ENCODE measurements around the gene CTXN1.

DNA sequence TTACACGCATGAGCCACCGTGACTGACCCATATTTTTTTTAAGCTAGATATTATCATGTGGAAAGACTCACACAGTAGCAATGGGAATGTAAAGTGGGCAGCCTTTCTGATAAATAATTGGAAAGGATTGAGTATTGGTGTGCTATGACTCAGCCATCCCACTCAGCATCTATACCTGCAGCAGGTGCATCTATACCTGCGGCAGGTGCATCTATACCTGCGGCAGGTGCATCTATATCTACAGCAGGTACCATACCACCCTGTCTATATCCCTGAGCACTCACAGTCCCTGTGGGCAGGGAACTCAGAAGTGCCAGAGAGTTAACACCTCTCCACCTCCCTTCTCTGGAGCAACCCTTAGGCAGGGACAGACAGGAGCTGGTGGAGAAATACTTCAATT lies 42.8 kb downstream of the CTXN1 start:
- TF ChIP-seq, protein P1, sequence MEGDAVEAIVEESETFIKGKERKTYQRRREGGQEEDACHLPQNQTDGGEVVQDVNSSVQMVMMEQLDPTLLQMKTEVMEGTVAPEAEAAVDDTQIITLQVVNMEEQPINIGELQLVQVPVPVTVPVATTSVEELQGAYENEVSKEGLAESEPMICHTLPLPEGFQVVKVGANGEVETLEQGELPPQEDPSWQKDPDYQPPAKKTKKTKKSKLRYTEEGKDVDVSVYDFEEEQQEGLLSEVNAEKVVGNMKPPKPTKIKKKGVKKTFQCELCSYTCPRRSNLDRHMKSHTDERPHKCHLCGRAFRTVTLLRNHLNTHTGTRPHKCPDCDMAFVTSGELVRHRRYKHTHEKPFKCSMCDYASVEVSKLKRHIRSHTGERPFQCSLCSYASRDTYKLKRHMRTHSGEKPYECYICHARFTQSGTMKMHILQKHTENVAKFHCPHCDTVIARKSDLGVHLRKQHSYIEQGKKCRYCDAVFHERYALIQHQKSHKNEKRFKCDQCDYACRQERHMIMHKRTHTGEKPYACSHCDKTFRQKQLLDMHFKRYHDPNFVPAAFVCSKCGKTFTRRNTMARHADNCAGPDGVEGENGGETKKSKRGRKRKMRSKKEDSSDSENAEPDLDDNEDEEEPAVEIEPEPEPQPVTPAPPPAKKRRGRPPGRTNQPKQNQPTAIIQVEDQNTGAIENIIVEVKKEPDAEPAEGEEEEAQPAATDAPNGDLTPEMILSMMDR (IDR thresholded peaks at IDR 0.05), result no peak
- no peak for TF ChIP-seq EZH2 (IDR thresholded peaks at IDR 0.05; ENCODE audit: borderline replicate concordance, insufficient read depth, low read depth, low read length, poor library complexity, severe bottlenecking)
